Breast epithelium (tissue), 4 donors: ENCODE measurements around the gene DPYSL4. TPM values are rescaled to one million over a fixed set of nuclear protein-coding genes. Genes with fewer than 3 reads are reported as not detected.

ENCODE experiments used
- DNase-seq, 2 donors: peaks; one replicate each; pipeline ENCODE4 v3.0.0-alpha.2; 2019; ENCODE audit warnings: low spot score in 2 of 2
- H3K27ac ChIP-seq, 2 donors: fragments of 200-600 bp; sonication (generic) in 1 of 2; one replicate each; pipeline ENCODE4 v1.5.1; 2016 to 2019; ENCODE audit warnings: mild to moderate bottlenecking in 1 of 2
- H3K27me3 ChIP-seq, 2 donors: fragments of 200-600 bp; sonication (generic) in 1 of 2; one replicate each; pipeline versions ENCODE4 v1.5.1 to v1.6.0; 2017 to 2019; ENCODE audit warnings: control low read depth in 1 of 2, mild to moderate bottlenecking in 1 of 2
- H3K36me3 ChIP-seq: fragments of 200-600 bp; one replicate; pipeline ENCODE4 v1.5.1; 2019
- H3K4me1 ChIP-seq, 2 donors: fragments of 200-600 bp; sonication (generic); one replicate each; pipeline ENCODE4 v1.5.1; 2016 to 2019; ENCODE audit warnings: control low read depth in 1 of 2
- H3K4me3 ChIP-seq, 3 donors: fragments of 200-600 bp; sonication (generic); 1 replicate in 2 of 3; 2 replicates in 1 of 3; pipeline ENCODE4 v1.5.1; 2016 to 2019; ENCODE audit warnings: mild to moderate bottlenecking in 3 of 3, moderate library complexity in 2 of 3
- H3K9me3 ChIP-seq, 2 donors: fragments of 200-600 bp; sonication (generic) in 1 of 2; one replicate each; pipeline ENCODE4 v1.5.1; 2016 to 2019; ENCODE audit warnings: control low read depth in 1 of 2
- CTCF ChIP-seq, 3 donors: fragments of 450-650 bp; IDR thresholded peaks; one replicate each; pipeline ENCODE4 v1.5.1; 2016 to 2017; ENCODE audit warnings: antibody characterized with exemption in 3 of 3, mild to moderate bottlenecking in 3 of 3, moderate library complexity in 3 of 3
- POLR2A ChIP-seq: fragments of 450-650 bp; IDR thresholded peaks from one replicate; pipeline ENCODE4 v1.6.1; 2016; ENCODE audit warnings: antibody characterized with exemption, mild to moderate bottlenecking, moderate library complexity
- POLR2AphosphoS5 ChIP-seq, 3 donors: sonication (generic); formaldehyde crosslinking; IDR thresholded peaks; one replicate each; pipeline ENCODE4 v1.6.1; 2017; ENCODE audit warnings: antibody characterized with exemption in 3 of 3
- intact Hi-C: fragments of 100-400 bp; cut with DNase I; formaldehyde crosslinking; loops from one replicate; pipeline ENCODE4 v1.15.1; 2023; ENCODE audit warnings: low total_unique reads
- total RNA-seq, 3 donors: library from RNA; depleted of rRNA; stranded (reverse); fragments of >200 nt; gene quantifications; one replicate each; pipeline ENCODE4 v1.1.0, GENCODE V29; 2016

DPYSL4 gene
- total RNA-seq, 3 donors from 2014 or later: 1.9 to 2.3 (median 2.1) TPM

GRCh38 chr10:132153616-132154217 lies 33.0 kb upstream of the DPYSL4 start:
- intact Hi-C loops: no loop called here
- no peak overlapping the region for H3K4me3 ChIP-seq
- H3K4me1 ChIP-seq: no peaks in the 10 kb centered on the region
- TF ChIP-seq POLR2AphosphoS5 (IDR thresholded peaks at IDR 0.05) (no peak), CTCF (IDR thresholded peaks at IDR 0.05) (no peak), POLR2A (no peak)
- H3K27ac ChIP-seq: no peak overlapping the region
- no peaks in the 10 kb centered on the region for H3K9me3 ChIP-seq
- H3K27me3 ChIP-seq: no peaks in the 10 kb centered on the region
- H3K36me3 ChIP-seq: no peaks in the 10 kb centered on the region
- no peak for DNase-seq

GRCh38 chr10:132154440-132154839 lies 32.3 kb upstream of the DPYSL4 start:
- no peak for TF ChIP-seq CTCF (IDR thresholded peaks at IDR 0.05)
- no peak for TF ChIP-seq POLR2A
- no peak for TF ChIP-seq POLR2AphosphoS5 (IDR thresholded peaks at IDR 0.05)
- intact Hi-C loops: no loop called here
- DNase-seq: no peak

GRCh38 chr10:132154931-132155330 lies 31.8 kb upstream of the DPYSL4 start:
- H3K9me3 ChIP-seq: no peaks in the 10 kb centered on the region
- intact Hi-C loops: no loop called here
- no peak overlapping the region for H3K4me3 ChIP-seq
- no peak for TF ChIP-seq CTCF (IDR thresholded peaks at IDR 0.05)
- no peak for TF ChIP-seq POLR2AphosphoS5 (IDR thresholded peaks at IDR 0.05)
- TF ChIP-seq POLR2A: no peak
- no peak overlapping the region for H3K27ac ChIP-seq
- H3K36me3 ChIP-seq: no peaks in the 10 kb centered on the region
- H3K4me1 ChIP-seq: no peaks in the 10 kb centered on the region
- H3K27me3 ChIP-seq: no peaks in the 10 kb centered on the region
- no peak for DNase-seq

More at GRCh38 chr10:132154440-132154839, 32.3 kb upstream of the DPYSL4 start:
- H3K4me3 ChIP-seq: no peak overlapping the region
- H3K27ac ChIP-seq: no peak overlapping the region
- H3K36me3 ChIP-seq: no peaks in the 10 kb centered on the region
- H3K4me1 ChIP-seq: no peaks in the 10 kb centered on the region
- H3K9me3 ChIP-seq: no peaks in the 10 kb centered on the region
- H3K27me3 ChIP-seq: no peaks in the 10 kb centered on the region

- H3K4me1 ChIP-seq: no peaks in the 10 kb centered on the region
- no peak overlapping the region for H3K4me3 ChIP-seq
- no peak for DNase-seq
- intact Hi-C loops: no loop called here
- no peaks in the 10 kb centered on the region for H3K27me3 ChIP-seq
- H3K27ac ChIP-seq: no peak overlapping the region
- no peak for TF ChIP-seq CTCF (IDR thresholded peaks at IDR 0.05)
- TF ChIP-seq POLR2AphosphoS5 (IDR thresholded peaks at IDR 0.05): no peak
- no peak for TF ChIP-seq POLR2A
- no peaks in the 10 kb centered on the region for H3K9me3 ChIP-seq
- no peaks in the 10 kb centered on the region for H3K36me3 ChIP-seq
These were observed 30.9 kb upstream of the DPYSL4 start for GRCh38 chr10:132155723-132156381.

- H3K27me3 ChIP-seq: no peaks in the 10 kb centered on the region
- H3K27ac ChIP-seq: no peak overlapping the region
- no peak for TF ChIP-seq POLR2A
- TF ChIP-seq CTCF (IDR thresholded peaks at IDR 0.05): no peak
- no peak for TF ChIP-seq POLR2AphosphoS5 (IDR thresholded peaks at IDR 0.05)
- no peaks in the 10 kb centered on the region for H3K4me1 ChIP-seq
- no peak overlapping the region for H3K4me3 ChIP-seq
- H3K9me3 ChIP-seq: no peaks in the 10 kb centered on the region
- intact Hi-C loops: no loop called here
- H3K36me3 ChIP-seq: no peaks in the 10 kb centered on the region
- no peak for DNase-seq
These were observed 30.4 kb upstream of the DPYSL4 start for GRCh38 chr10:132156382-132156781.
